SK-N-SH treated with all-trans-retinoic acid at 6 μM for 48 hours (cell line): ENCODE measurements around the gene RANBP1.

ENCODE experiments used
- RARB ChIP-seq: fragments of 250-450 bp; sonication (Bioruptor Pico); IDR thresholded peaks from 2 replicates; pipeline ENCODE4 v1.8.0; 2021; ENCODE audit warnings: mild to moderate bottlenecking, moderate library complexity
- TF ChIP-seq, protein P1 (sequence below): fragments of 250-450 bp; sonication (Bioruptor Pico); IDR thresholded peaks from 2 replicates; pipeline ENCODE4 v1.8.0; 2020; ENCODE audit warnings: mild to moderate bottlenecking, moderate library complexity, borderline replicate concordance

- TF ChIP-seq RARB (CRISPR knock-in tag), result no peak
- TF ChIP-seq, protein P1, sequence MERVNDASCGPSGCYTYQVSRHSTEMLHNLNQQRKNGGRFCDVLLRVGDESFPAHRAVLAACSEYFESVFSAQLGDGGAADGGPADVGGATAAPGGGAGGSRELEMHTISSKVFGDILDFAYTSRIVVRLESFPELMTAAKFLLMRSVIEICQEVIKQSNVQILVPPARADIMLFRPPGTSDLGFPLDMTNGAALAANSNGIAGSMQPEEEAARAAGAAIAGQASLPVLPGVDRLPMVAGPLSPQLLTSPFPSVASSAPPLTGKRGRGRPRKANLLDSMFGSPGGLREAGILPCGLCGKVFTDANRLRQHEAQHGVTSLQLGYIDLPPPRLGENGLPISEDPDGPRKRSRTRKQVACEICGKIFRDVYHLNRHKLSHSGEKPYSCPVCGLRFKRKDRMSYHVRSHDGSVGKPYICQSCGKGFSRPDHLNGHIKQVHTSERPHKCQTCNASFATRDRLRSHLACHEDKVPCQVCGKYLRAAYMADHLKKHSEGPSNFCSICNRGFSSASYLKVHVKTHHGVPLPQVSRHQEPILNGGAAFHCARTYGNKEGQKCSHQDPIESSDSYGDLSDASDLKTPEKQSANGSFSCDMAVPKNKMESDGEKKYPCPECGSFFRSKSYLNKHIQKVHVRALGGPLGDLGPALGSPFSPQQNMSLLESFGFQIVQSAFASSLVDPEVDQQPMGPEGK, result no peak
These were observed 9.1 kb upstream of the RANBP1 start for GRCh38 chr22:20106849-20107237.
